Ammon's horn (tissue), 1 donor: Measurements from ENCODE around the gene ADGRL2.
A peak's percentile ranks its signal among the peaks of the same experiment; 100 is the strongest.

Experiments
- DNase-seq: peaks from one replicate; pipeline ENCODE4 v3.0.0-alpha.2; 2016; ENCODE audit warnings: low spot score

Gene ADGRL2

DNA sequence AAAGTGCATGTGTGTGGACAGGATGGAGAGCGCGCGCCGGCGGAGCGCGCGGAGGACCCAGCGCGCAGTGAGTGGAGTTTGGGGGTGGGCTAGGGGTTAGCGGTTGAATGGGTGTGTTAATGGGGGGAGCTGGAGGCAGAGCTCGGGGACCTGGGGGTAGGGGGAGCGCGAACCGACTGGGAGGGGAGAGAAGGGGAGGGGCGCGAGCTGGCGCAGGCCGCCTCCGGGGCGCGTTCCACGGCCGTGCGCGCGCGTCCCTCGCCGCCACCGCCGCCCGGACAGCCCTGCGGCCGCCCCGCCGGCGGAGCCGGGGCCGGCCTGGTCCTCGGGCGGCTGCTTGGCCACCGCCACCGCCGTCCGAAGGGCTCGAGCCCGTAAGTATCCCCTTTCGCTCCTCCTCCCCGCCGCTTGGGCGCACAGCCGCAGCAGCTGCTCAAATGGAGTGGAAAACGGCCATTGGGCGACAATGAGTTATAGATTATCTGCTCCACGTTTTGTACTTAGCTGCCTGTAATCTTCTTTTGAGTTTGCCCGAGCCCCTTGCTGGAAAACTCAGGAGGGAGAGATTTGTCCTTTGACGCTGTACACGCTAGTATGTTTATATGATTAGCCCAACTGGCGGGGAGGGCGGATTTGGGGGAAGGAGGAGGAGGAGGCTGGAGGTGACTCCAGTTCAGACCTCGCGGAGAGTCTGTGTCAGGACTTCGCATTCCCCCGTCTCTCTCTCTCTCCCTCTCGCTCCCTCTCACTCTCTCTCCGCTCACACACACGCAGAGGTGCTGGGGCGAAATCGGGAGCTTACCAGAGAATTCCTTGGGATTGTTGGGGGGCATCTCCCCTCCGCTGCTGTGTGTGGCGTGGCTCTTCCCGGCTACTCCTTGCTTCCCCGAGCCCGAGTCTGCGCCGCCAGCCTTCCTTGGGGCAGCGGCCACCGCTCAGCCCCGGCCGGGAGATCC, at the start of gene ADGRL2:
Gene ADGRL2, plus strand, starts transcription at position 240 of the 956 bp plus-strand sequence. CDS start 36,051 bp downstream, outside the sequence.
- peak; percentile 62 for DNase-seq

DNA sequence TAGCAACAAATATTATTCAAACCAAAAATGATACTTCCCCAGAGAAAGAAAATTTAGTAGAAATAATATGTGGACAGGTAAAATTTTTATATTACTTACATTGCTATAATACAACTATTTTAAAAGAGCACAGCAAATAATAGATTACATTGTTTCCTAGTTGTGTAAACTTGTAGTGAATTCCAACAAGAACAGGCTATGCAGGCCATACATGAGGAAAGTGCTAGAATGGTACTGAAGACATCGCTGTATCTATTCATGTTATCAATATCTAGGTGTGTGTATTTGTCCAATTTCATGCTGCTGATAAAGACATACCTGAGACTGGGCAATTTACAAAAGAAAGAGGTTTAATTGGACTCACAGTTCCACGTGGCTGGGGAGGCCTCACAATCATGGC, 47.9 kb upstream of the ADGRL2 start:
- DNase-seq, result no peak

DNA sequence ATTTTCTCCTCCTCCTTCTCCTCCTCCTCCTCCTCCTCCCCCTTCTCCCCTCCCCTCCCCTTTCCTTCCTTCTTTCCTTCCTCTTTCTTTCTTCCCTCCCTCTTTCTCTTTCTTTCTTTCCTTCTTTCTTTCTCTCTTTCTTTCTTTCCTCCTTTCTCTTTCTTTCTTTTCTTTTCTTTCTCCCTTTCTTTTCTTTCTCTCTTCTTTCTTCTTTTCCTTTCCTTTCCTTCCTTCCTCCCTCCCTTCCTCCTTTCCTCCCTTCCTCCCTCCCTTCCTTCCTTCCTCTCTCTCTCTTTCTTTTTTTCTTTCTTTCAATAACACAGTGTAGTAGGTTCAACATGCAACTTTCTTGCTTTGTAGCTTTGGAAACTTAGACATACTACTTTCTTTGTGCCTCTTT, 46.3 kb upstream of the ADGRL2 start:
- no peak for DNase-seq

DNA sequence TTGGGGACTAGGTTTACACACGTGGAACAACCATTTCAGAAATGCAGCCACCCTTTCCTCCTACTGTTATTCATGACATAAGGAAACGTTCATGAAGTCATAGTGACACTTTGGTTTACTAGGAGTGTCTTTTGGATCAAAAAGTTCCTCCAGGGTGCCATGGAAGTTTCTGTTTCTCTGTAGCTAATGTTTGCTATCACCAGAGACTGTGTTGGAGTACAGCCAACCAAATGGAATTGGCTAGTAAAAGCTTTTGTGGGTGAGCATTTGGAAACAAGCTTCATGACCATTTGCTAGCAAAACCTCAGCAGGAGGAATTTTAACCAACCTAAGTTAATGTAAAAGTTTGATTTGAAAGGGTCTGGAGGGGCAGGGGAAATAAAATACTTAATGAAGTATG, 43.9 kb upstream of the ADGRL2 start:
- no peak for DNase-seq

GRCh38 chr1:81757398-81758020, 43.2 kb upstream of the ADGRL2 start:
- DNase-seq, result no peak

GRCh38 chr1:81758181-81758580, 42.6 kb upstream of the ADGRL2 start:
- DNase-seq, result no peak

DNA sequence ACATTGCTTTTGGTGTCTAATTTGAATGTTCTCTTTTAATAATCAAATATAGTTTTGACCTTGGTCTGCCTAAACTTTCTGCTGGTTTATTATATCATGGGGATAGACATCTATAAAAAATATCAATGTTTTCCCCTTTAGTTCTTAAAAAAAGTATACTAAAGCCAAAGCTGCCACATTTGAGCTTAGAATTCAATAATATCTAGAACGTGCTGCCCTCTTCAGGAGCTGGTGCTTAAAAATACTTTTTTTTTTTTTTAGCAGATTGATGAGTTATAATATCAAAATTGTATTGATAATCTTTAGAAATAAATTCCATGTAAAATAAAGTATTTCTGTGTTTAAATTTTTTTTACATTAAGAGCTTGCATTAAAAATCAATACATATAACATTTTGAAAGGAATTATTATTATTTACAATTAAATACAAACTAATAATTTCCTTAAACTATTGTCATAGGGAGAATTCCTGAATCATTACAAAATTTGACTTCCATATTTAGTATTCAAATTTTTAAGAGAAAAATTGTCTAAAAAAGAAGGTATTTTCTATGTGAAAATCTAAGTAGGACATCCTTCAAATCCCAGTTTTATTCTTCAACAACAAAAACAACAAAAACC, 40.1 kb upstream of the ADGRL2 start:
- no peak for DNase-seq

GRCh38 chr1:81775510-81775909, 25.2 kb upstream of the ADGRL2 start:
- no peak for DNase-seq

GRCh38 chr1:81780705-81781454, 19.9 kb upstream of the ADGRL2 start:
- no peak for DNase-seq

DNA sequence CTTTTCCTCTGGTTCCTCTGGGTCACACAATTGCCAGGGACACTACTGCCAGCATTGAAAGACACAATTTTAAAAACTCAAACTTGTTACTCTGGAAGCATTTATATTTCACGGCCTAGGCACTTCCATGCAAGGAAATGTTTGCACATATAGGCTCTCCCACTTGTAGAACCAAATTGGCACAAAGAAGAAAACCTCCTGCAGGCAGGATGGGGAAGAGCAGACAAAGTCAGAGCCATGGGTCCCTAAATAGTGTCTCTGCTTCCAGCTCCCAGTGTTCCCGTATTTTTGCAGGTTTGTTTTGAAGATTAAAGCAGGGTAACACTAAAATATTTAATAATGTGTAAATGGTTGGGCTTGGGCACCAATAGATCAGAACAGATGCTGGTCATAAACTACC, 19.0 kb upstream of the ADGRL2 start:
- DNase-seq, result no peak

DNA sequence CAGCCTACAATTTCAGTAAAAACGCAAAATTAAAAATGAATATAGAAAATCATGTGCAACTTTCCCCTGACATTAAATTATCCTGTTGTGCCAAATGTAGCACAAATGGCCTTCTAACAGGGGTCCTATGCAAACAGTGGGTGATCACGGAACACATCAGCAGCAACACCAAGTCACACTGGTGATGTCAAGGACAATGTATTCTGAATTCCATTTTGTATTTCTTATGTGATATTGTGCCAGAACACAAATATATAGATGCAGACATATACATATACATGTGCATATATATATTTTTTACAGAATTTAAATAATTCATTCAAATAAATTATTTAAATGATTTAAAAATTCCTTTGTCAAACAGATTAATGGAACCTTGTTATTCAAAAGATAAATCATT, 8.6 kb upstream of the ADGRL2 start:
- DNase-seq, result no peak

DNA sequence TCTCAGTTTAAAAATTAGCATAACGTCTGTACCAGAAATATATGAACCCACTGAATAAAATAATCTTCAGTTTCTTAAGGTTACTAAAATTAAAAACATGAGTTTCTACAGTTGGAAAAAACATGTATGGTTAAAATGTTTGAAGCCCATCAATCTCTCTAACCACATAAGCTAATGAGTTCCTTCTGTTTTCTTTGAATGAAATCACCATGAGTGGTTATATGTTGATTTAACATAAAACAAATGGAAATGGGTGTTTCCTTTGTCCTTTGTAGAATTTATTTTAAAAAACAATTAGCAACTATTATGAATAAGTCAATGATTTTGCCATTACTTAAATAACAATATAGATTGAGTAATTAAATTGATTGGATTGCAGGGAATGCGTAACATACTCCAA, 3.0 kb upstream of the ADGRL2 start:
- no peak for DNase-seq

- DNase-seq, result peak; percentile 2
Observed at GRCh38 chr1:81799939-81800694, 617 bp upstream of the ADGRL2 start.

DNA sequence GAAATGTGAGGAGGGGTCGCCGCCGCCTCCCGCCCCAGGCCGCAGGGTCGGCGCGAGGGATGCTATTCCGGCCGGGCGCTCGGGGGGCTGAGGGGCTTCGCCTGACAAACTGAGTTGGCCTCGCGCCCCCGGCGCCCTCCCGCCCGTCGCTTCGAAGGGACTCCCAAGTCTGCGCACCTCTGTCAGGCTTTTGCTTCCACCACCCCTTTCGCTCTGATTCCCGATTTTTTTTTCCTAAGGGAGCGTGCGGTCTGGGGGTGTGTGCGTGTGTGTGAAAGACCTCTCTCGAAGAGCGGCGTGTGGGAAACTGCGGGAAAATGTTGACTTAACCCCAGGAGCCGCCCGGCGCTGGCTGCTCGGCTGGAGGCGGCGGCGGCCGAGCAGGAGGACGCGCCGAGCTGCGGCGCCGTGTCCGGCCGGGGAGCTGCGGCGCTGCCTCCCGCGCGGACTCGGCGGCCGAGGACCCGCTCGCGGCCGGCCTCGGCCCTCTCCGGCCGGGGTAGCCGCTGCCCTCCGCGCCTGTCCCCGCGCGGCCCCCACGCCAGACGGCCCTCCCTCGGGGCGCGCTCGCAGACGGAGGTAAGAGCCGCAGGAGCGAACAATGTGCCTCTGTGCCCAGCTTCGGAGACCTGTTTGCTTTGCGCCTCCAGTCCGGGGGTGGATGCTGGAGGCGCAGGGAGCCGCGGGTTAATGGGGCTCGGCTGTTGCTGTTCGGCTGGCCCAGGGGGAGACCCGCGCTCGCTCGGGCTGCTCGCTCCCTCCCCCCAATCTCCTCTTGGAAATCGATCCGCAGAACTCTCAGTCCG, 1.1 kb downstream of the ADGRL2 start:
- DNase-seq, result peak; percentile 7

DNA sequence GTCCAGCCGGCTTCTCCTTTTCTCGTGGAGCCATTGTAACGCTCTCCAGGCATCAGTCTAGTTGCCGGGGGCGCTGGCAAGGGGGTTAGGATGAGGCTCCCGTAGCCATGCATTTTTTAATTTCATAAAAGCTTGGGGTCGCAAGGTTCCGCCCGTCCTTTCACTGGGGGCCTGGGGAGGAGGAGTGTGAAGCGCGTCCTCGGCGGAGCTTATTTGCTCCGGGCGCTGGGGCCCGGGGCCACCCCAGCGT, 1.6 kb downstream of the ADGRL2 start:
- DNase-seq, result no peak

- DNase-seq, result peak; percentile 46
Observed at GRCh38 chr1:81802707-81803430, 2.1 kb downstream of the ADGRL2 start.

DNA sequence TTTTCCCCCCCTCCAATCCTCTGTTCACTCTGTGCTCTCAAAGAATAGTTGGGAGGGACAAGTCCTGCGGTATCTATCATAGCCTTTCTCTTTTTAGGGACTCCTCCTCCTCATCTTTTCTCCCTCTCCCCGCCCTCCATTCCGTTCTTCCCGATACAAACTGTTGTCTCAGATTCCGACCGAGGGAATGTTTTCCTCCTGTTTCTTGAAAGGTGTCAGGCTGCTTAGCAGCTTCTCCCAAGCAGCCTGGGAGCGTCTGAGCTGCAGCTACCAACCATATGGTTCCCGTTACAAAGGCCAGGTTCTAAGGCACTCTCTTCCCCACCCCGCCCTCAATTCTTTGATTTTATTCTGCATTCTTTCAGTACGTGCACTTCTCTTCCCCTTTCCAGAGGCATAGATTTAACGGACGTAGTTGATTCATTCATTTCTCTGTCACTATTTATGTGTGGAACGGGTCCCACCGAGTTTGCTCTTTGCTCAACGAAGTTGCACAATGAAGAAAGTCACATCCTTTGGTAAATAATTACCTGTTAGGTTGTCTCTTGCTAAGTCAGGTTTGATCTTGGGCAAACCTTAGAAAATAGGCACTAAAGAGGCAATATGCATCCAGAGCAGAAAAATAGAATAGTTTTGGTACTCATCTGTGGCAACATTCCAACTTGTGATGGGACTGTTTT, 2.8 kb downstream of the ADGRL2 start:
- DNase-seq, result peak; percentile 3

DNA sequence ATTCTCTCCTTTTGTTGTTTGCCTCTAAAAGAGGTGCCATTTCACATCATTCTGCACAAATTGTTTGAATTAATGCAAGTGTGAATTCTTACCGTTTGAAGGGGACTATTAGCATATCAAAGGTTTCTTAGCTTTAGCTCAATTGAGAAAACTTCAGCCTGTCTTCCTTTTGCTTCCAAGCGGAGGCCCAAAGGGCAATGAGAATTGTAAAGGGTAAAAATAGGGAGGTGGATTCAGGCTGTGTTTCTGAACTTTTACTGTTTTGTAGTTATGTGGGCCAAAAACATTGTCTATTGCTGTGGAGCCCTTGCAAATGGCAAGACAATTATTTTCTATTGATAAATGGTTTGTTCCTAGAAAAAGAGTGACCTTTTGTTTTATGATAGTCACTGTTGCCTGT, 3.6 kb downstream of the ADGRL2 start:
- DNase-seq, result no peak
